Measurements from ENCODE around the gene HDLBP.

GRCh38 chr2:241300000-241300399 lies 15.5 kb downstream of the HDLBP start:
- TF ChIP-seq POLR2A (IDR thresholded peaks at IDR 0.05; ENCODE audit: low read depth, low read length) = no peak
- no peak for TF ChIP-seq TAF1 (IDR thresholded peaks at IDR 0.05; ENCODE audit: borderline replicate concordance, low read depth, low read length)

Measured in GM12892 (cell line).